Stimulated activated CD8-positive, alpha-beta memory T cell treated with anti-CD3 and anti-CD28 coated beads, Interleukin-15, amount 100 ng/mL, for 24 hours (primary cell): ENCODE measurements around the gene MMP11.

Experiments used
- DNase-seq: peaks from one replicate; pipeline ENCODE4 v3.0.0-alpha.2; 2020; ENCODE audit warnings: low read depth

The MMP11 gene

DNA sequence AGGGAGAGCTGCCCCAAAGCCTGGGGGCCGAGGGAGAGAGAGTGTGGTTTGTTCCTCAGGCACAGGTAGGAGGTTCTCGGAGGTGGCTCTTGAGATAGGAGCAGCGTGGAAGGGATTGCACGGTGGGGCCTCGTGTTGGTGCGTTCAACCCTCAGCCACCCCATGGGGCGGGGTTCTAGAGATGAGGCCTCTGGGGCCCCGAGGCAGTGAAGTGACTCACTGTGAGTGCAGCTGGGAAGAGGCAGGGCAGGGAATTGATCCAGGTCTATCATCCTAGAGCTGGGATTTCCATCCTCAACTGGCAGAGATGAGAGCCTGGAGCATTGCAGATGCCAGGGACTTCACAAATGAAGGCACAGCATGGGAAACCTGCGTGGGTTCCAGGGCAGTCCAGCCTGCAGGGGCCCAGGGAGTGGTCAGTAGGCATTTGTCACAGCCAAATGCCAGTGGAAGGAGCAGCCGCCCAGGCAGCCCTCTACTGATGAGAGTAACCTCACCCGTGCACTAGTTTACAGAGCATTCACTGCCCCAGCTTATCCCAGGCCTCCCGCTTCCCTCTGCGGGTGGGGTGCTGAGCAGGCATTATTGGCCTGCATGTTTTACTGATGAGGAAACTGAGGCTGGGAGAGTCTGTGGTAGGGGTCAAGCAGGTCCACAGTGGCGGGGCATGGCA, 9.0 kb downstream of the MMP11 start:
- no peak for DNase-seq

DNA sequence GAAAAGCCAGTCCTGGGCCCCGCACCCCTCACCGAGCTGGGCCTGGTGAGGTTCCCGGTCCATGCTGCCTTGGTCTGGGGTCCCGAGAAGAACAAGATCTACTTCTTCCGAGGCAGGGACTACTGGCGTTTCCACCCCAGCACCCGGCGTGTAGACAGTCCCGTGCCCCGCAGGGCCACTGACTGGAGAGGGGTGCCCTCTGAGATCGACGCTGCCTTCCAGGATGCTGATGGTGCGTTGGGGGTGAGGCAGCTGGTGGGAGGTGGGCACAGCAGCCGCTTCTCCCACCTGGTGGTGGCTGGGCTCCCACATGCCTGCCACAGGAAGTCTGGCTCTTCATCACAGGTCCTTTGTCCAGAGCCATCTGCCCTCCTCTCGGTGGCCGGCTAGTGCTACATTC, 9.6 kb downstream of the MMP11 start:
- no peak for DNase-seq

DNA sequence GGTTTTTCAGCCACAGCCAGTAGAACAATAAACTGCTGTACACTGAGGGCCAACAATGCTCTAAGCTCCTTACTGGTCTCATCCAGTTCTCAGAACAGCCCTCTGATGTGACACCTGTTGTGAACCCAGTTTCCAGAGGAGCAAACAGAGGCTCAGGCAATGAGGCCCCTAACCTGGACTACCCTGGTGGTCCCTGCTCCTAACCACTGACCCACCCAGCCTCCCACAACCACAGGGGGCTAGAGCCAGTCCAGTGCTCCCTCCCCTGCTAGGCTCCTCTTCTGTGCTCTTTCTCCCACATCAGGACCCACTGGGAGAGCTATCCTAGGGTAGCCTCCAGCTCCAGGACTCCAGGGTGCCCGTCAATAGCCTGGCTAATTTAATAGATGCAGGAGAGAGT, 10.1 kb downstream of the MMP11 start:
- no peak for DNase-seq

DNA sequence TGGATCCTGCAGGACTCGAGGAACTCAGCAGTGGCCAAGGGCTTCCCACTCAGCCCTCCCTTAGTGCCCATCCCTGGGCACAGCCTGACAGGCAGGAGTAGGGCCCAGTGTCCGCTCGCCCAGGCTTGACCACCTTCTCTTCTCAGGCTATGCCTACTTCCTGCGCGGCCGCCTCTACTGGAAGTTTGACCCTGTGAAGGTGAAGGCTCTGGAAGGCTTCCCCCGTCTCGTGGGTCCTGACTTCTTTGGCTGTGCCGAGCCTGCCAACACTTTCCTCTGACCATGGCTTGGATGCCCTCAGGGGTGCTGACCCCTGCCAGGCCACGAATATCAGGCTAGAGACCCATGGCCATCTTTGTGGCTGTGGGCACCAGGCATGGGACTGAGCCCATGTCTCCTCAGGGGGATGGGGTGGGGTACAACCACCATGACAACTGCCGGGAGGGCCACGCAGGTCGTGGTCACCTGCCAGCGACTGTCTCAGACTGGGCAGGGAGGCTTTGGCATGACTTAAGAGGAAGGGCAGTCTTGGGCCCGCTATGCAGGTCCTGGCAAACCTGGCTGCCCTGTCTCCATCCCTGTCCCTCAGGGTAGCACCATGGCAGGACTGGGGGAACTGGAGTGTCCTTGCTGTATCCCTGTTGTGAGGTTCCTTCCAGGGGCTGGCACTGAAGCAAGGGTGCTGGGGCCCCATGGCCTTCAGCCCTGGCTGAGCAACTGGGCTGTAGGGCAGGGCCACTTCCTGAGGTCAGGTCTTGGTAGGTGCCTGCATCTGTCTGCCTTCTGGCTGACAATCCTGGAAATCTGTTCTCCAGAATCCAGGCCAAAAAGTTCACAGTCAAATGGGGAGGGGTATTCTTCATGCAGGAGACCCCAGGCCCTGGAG, 10.9 kb downstream of the MMP11 start:
- DNase-seq, result no peak

DNA sequence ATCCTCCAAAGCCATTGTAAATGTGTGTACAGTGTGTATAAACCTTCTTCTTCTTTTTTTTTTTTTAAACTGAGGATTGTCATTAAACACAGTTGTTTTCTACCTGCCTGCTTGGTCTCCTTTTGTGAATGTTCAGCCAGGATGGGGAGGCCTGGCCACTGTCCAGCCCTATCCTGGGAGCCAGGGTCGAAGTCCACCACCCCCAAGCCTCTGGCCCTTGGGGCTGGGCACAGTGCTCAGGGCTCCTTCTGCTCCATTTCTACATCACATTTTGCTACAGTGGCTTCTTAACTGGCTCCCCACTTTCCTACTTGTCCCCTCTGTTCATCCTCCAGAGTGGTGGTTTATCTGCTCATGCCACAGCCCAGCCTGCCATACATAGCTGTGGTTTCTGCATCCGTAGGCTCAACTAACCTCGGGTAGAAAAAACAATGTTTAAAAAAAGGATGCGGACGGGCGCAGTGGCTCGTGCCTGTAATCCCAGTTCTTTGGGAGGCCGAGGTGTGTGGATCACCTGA, 11.6 kb downstream of the MMP11 start:
- DNase-seq, result no peak

DNA sequence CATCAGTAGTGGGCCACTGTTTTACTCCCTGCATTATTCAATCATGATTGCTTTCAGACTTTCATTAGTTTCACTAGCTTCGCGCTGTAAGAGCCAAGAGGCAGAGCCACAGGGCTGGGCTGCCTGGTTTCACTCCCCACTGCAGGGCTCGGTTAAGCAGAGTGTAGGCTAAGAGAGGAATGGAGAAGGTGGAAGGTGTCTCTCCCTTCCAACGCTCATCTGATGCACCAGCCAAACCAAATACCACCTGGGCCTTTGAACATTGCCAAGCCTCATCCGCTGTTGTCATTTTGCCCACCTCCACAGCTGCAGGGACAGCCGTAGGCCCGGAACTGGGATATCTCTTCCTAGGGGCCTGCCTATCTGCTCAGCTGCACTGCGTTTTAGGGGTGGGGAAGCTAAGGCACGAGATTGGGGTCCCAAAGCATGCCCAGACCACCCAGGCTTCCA, 13.6 kb downstream of the MMP11 start:
- DNase-seq, result no peak

DNA sequence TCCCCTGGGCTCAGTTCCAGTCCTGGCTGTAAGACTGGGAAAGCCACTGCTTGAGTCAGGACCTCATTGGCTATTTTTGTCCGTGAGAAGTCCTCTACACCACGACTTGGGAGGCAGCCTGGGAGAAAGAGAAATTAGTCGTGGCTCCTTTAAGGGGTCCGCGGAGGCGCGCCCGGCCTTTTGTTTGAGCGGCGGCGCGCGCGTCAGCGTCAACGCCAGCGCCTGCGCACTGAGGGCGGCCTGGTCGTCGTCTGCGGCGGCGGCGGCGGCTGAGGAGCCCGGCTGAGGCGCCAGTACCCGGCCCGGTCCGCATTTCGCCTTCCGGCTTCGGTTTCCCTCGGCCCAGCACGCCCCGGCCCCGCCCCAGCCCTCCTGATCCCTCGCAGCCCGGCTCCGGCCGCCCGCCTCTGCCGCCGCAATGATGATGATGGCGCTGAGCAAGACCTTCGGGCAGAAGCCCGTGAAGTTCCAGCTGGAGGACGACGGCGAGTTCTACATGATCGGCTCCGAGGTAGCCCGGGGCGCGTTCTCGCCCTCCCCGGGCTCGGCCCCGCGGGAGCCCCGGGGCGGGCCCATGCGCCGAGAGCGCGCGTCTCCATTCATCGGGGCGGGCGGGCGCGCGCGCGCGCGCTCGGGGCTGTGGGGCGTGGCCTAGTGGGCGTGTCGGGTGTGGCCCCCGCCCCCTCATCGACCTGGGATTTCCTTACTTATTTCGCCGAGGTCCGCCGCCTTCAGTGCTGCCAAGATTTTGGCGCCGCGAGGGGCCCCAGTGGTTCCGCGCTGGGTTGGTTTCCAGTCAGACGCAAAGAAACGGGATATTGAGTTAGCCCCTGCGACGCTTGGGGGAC, 14.3 kb downstream of the MMP11 start, which contains the start of gene SMARCB1:
TSS of gene SMARCB1 (plus strand) at position 215 of the 848 bp plus-strand sequence. CDS start at position 419, 204 bp downstream.
- peak; percentile 96 for DNase-seq

DNA sequence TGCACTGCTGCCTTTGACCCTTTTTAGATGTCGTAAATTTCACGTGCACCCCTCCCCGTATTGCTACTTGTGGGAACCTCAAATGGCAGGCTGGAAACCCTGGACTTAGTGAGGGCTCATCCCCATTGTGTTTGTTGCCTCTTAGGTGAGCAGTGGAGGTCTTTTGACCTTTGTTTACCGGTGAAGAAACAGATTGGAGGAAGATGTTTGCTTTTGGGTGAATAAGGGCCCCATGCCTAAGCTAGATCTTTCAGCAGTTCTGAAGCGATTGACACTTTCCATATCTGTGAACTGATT, 14.9 kb downstream of the MMP11 start:
- no peak for DNase-seq

DNA sequence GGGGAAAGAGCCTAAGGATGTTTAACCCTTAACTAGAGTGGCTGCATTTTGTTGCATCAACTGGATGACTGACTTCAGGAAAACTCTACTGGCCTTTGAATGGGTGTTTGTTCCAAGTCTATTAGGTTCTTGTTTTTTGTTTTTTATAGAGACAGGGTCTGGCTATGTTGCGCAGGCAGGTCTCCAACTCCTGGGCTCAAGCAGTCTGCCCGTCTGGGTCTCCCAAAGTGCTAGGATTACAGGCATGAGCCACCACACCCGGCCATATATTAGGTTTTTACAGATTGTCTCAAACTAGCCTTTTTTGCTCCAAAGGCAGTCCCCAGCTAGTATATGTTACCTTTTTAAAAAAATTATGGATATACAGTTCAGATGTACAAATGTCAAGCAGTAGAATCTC, 15.3 kb downstream of the MMP11 start:
- DNase-seq, result no peak

DNA sequence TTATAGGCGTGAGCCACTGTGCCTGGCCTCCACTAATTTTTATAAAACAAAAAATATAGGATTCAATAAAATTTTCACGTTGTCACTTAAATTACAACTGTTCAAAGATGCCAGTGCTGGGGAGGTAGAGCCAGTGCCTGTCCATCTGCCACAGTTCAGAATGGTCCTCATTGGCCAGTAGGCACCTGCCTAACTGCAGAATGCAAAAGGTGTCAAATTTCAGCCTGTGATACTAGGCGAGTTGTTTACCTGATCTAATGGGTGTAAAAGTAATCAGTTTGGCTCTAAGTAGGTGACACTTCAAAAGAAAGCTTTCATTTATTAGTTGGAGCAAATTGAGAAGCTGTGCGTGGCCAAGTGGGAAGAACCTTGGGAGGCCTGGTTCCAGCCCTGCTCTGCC, 16.5 kb downstream of the MMP11 start:
- no peak for DNase-seq

DNA sequence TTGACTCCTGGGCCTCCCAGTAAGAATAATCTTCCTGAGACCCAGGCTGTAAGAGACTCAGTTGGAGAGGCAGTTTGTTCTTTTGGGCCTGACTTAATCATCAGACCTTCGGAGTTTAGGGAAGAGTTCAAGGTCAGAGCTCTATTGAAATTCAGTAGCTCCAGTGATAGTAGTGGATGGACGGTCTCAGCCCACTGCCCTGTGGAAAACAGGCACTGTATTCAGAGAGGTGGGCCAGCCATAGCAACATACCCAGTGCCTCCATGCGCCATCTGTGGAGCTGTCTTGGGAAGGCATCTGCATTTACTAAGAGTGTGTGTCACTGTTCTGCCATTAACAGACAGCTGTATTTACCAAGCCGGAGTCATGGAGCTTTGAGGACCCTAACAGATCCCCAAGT, 17.0 kb downstream of the MMP11 start:
- no peak for DNase-seq

DNA sequence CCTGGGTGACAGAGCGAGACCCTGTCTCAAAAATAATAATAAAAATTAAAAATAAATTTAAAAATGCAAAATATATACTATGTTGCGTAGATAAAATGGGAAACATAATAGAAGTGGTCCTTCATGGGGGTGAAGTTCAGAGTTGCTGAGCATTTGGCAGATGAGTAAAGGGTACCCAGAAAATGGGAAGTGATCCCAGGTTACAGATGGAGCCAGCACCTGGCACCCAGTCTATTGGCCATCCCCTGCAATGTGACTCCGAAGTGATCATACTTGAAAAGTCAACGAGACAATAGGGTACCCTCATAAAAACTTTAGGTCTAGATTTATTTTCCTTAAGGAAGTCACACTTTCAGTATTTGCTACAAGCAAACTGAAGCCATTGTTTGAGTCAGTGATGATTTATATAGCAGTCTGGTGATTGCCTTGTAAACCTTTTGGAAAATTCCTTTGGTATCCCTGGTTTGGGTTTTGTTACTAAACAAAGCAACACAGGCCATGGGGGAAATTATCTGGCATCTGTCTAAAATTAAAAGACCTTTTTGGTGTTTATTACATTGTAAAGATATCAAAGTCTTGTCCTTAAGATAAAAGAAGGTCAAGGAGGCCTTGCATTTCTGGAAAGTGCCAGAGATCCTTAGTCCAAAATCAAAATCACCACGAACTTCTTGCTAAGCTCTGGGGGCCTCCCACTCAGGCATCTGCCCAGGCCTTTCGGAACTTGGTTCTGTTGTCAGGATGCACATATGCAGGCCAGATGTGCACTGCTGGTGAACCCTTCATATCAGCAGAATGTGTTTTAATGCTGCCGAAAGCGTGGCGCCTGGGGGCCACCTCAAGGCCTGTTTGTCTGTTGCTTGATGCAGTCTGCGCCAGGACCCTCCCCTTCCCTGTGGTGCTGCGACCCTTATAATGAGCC, 18.4 kb downstream of the MMP11 start:
- no peak for DNase-seq

DNA sequence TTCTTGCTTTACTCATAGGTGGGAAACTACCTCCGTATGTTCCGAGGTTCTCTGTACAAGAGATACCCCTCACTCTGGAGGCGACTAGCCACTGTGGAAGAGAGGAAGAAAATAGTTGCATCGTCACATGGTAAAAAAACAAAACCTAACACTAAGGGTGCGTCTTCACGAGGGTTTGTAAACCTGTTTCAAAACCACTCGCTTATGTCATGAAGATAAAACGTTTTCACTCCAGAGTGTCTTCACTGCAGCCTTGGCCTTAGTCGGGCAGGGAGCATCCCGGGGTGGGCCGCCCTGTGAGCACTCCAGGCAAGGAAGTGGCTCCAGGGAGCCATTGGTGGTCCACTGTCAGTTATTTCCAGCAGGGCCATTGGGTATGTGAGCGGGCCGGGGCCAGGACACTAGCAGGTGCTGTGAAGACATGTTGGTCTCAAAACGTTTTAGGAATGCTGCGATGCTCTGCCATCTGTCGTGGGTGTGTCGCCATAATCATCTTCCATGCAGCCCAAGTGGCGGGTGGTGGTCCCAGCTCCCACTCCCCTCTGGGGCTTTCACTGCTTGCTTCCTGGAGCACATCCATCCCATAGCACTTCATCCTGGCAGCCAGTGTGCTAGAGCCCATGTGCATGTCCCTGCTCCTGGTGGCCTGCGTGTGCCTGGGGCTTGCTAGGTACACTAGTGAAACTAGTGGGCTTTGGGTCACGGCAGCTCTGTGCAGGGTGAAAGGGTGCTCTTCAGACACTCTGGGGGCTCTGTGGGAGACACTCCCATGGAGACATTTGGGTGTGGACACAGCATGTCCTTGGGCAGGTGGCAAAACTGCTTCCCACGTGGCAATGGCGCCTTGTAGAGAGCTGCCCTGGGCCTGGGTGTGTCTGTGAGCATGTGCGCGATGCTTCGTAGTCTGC, 19.3 kb downstream of the MMP11 start:
- DNase-seq, result no peak

DNA sequence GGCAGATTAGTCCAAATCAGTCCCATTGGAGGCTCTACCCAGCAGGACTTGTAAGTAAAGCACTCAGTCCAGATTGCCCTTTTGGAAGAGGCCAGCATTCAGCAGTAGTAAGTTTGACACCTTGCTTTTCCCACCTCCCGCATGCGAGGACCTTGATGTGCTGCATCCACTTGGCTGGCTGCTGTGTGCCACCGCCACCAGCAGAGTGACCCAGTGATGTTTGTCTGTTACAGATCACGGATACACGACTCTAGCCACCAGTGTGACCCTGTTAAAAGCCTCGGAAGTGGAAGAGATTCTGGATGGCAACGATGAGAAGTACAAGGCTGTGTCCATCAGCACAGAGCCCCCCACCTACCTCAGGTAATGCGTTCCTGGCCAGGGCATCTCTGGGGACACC, 20.7 kb downstream of the MMP11 start:
- no peak for DNase-seq

DNA sequence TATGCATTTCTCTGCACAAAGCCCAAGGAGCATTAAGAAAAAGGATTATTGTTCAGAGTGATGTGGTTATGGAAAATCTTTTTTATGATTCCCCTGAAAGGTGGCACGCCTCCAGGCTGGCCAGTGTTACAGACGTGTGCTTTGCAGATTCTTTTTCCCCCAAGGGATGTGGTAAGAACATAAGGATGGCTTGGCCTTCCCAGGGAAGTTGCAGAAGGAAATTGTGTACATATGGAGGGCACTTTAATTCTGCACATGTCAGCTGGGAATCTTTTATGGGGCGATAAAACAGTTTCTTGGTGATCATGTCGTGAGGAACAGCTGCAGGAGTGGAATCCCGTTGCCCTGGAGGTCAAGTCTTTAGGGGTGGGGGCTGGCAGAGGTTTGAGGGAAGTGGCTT, 23.8 kb downstream of the MMP11 start:
- DNase-seq, result no peak

DNA sequence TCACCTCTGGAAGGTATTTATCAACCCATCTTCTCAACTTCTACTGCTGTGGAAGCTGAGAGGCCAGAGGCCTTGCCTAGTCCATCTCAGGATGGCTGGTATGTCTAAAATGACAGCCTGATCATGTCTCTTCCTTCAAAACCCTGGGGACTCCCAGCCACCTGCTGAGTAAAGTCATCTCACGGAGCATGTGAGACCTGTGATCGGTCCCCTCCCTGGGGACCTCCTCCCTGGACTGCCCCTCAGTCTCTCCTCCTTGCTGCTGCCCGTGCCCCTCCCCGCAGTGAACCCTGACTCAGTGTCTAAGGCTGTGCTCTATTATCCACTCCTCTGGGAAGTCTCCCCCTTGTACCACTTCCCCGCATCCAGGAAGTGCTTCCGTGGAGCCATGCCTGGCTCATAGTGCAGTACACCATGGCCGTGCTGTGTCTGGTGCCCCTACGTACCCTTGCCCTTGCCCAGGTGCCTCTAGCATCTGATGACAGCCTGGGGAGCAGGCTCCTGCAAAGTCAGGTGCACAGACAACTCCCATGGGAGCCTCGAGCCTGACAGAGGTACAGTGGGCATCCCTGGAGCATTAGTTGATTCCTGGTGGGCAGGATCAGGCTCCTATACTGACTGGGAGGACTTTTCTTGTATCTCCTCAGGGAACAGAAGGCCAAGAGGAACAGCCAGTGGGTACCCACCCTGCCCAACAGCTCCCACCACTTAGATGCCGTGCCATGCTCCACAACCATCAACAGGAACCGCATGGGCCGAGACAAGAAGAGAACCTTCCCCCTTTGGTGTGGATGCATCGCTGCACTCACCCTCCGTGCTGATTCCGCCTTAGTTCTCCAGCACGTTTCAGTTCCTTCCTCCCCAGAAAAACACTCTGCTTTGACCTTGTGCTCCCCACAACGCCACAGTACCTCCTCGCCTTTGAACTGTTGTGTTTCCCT, 27.9 kb downstream of the MMP11 start:
- no peak for DNase-seq

DNA sequence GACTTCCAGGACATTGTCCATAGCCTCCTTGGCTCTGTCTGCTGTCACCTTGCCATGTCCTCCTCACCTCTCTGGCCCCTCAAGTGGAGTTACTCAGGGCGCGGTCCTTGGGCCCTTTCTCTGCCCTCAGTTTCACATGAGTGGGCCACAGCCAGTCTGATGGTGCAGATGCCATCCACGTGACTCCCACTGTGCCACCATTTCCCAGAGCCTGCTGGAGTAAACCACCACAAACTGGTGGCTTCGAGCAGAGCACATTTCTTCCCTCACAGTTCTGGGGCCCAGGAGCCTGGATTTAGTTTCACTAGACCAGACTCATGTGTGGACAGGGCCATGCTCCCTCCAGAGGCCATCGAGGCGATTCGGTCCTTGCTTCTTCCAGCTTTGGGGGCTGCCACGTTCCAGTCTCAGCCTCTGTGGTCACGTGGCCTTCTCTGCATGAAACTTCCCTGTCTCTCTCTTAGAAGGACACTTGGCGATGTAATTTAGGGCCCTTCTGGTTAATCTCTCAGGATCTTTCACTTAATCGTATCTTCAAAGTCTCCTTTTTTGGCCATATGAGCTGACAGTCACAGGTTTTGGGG, 28.7 kb downstream of the MMP11 start:
- no peak for DNase-seq

DNA sequence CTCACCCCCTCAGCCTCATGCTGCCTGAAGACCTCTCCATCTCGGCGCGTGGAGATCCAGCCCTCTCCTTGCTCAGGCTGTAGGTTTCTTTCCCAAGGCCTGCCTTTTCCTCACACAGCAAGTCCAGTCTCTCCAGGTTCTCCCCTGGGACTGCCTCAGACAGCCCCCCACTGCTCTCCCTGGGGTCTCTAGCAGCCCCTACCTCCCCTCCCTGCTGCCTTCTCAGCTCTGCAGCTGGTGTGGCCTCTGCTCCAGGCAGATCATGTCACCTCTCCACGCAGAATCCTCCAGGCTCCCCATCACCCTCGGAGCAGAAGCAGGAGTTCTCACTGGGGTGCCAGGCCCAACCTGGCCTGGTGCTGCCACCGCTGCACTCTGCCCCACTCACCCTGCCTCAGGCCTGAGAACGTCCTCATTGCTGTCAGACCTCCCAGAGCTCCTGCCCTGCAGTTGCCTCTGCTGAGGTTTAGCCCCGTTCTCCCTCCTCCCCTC, 29.3 kb downstream of the MMP11 start:
- no peak for DNase-seq
